MM.1S (cell line): ENCODE measurements around the gene EDC4.

Source experiments
- DNase-seq: peaks from one replicate; pipeline ENCODE4 v3.0.0-alpha.2; 2015
- H2AFZ ChIP-seq: fragments of 300-600 bp; sonication (generic); 2 replicates; pipeline ENCODE4 v1.6.0; 2016; ENCODE audit warnings: antibody characterized with exemption, low read length
- H3F3A ChIP-seq: fragments of 300-600 bp; sonication (generic); 2 replicates; pipeline ENCODE4 v1.6.1; 2016; ENCODE audit warnings: mild to moderate bottlenecking, antibody characterized with exemption, low read length, moderate library complexity, mixed read lengths; ENCODE audit not compliant: insufficient read depth
- H3K27ac ChIP-seq: fragments of 300-600 bp; sonication (generic); 2 replicates; pipeline ENCODE4 v1.5.1; 2016; ENCODE audit warnings: mild to moderate bottlenecking, low read length
- H3K27me3 ChIP-seq: fragments of 300-600 bp; sonication (generic); replicated peaks from 2 replicates; pipeline ENCODE4 v1.6.0; 2016; ENCODE audit warnings: low read length; ENCODE audit not compliant: insufficient read depth
- H3K36me3 ChIP-seq: fragments of 300-600 bp; sonication (generic); replicated peaks from 2 replicates; pipeline ENCODE4 v1.6.1; 2016; ENCODE audit warnings: mild to moderate bottlenecking, low read length, mixed read lengths; ENCODE audit not compliant: insufficient read depth
- H3K4me1 ChIP-seq: fragments of 300-600 bp; sonication (generic); 2 replicates; pipeline ENCODE4 v1.6.1; 2016; ENCODE audit warnings: low read length, mixed read lengths
- H3K4me2 ChIP-seq: fragments of 300-600 bp; sonication (generic); 2 replicates; pipeline ENCODE4 v1.6.0; 2016; ENCODE audit warnings: low read depth, low read length
- H3K4me3 ChIP-seq: fragments of 300-600 bp; sonication (generic); 2 replicates; pipeline ENCODE4 v1.5.1; 2016; ENCODE audit warnings: low read length, mixed read lengths
- H3K79me2 ChIP-seq: fragments of 300-600 bp; sonication (generic); 2 replicates; pipeline ENCODE4 v1.6.1; 2016; ENCODE audit warnings: mixed run types, low read length, mixed read lengths
- H3K9ac ChIP-seq: fragments of 300-600 bp; sonication (generic); 2 replicates; pipeline ENCODE4 v1.6.1; 2016; ENCODE audit warnings: low read length, mixed read lengths
- H3K9me2 ChIP-seq: fragments of 300-600 bp; sonication (generic); replicated peaks from 2 replicates; pipeline ENCODE4 v1.6.1; 2016; ENCODE audit warnings: mild to moderate bottlenecking, low read length, mixed read lengths; ENCODE audit not compliant: insufficient read depth
- H3K9me3 ChIP-seq: fragments of 300-600 bp; sonication (generic); replicated peaks from 2 replicates; pipeline ENCODE4 v1.6.1; 2016; ENCODE audit warnings: mild to moderate bottlenecking, low read length, mixed read lengths; ENCODE audit not compliant: insufficient read depth
- H4K20me1 ChIP-seq: fragments of 300-600 bp; sonication (generic); 2 replicates; pipeline ENCODE4 v1.6.1; 2016; ENCODE audit warnings: mild to moderate bottlenecking, low read length, moderate library complexity, mixed read lengths; ENCODE audit not compliant: insufficient read depth
- CTCF ChIP-seq: fragments of 300-600 bp; sonication (generic); IDR thresholded peaks from 2 replicates; pipeline ENCODE4 v1.5.1; 2016; ENCODE audit warnings: antibody characterized with exemption, low read length, mixed read lengths
- EZH2 ChIP-seq: fragments of 300-600 bp; sonication (generic); optimal IDR thresholded peaks from 2 replicates; pipeline ENCODE3; 2017; ENCODE audit warnings: low read depth, mild to moderate bottlenecking, antibody characterized with exemption, low read length, mixed read lengths
- EZH2phosphoT487 ChIP-seq: fragments of 300-600 bp; sonication (generic); IDR thresholded peaks from 2 replicates; pipeline ENCODE4 v1.6.1; 2018; ENCODE audit warnings: antibody characterized with exemption, low read length

EDC4 gene

GRCh38 chr16:67855789-67856188 is 17.1 kb upstream of the EDC4 start:
- no peaks in the 10 kb centered on the region for H3K4me1 ChIP-seq
- no peaks in the 10 kb centered on the region for H3K9me3 ChIP-seq
- H3K27ac ChIP-seq = no peak overlapping the region
- H3F3A ChIP-seq = no peaks in the 10 kb centered on the region
- no peak for DNase-seq
- H3K27me3 ChIP-seq = no peaks in the 10 kb centered on the region
- H3K36me3 ChIP-seq = no peaks in the 10 kb centered on the region; the same call in 1 of the 2 replicates
- no peaks in the 10 kb centered on the region for H3K9me2 ChIP-seq
- H4K20me1 ChIP-seq = peaks cover 11% of the 10 kb centered on the region; the same call in 1 of the 2 replicates
- H3K79me2 ChIP-seq = peaks cover 95% of the 10 kb centered on the region
- H3K9ac ChIP-seq = no peak overlapping the region
- no peak overlapping the region for H2AFZ ChIP-seq
- TF ChIP-seq CTCF (no peak), EZH2phosphoT487 (no peak), EZH2 (no peak)
- no peak overlapping the region for H3K4me3 ChIP-seq
- H3K4me2 ChIP-seq = no peak overlapping the region

- H3K36me3 ChIP-seq = no peaks in the 10 kb centered on the region; the same call in 1 of the 2 replicates
- H3K79me2 ChIP-seq = peaks cover 95% of the 10 kb centered on the region
- no peaks in the 10 kb centered on the region for H3K27me3 ChIP-seq
- H4K20me1 ChIP-seq = peaks cover 11% of the 10 kb centered on the region; the same call in 1 of the 2 replicates
- no peak overlapping the region for H3K9ac ChIP-seq
- H3K9me3 ChIP-seq = no peaks in the 10 kb centered on the region
- no peak overlapping the region for H3K4me3 ChIP-seq
- no peaks in the 10 kb centered on the region for H3K9me2 ChIP-seq
- TF ChIP-seq CTCF (no peak), EZH2 (no peak), EZH2phosphoT487 (no peak)
- H3K4me1 ChIP-seq = no peaks in the 10 kb centered on the region
- H3K27ac ChIP-seq = no peak overlapping the region
- H3K4me2 ChIP-seq = no peak overlapping the region
- no peaks in the 10 kb centered on the region for H3F3A ChIP-seq
- no peak overlapping the region for H2AFZ ChIP-seq
- no peak for DNase-seq
Observed at GRCh38 chr16:67856927-67857546, 15.8 kb upstream of the EDC4 start.

GRCh38 chr16:67857547-67858233 is 15.2 kb upstream of the EDC4 start:
- H3K27me3 ChIP-seq = no peaks in the 10 kb centered on the region
- peaks cover 11% of the 10 kb centered on the region; the same call in 1 of the 2 replicates for H4K20me1 ChIP-seq
- no peak overlapping the region for H3K9ac ChIP-seq
- no peaks in the 10 kb centered on the region for H3K4me1 ChIP-seq
- H3K4me3 ChIP-seq = no peak overlapping the region
- H2AFZ ChIP-seq = no peak overlapping the region
- no peaks in the 10 kb centered on the region for H3F3A ChIP-seq
- no peaks in the 10 kb centered on the region for H3K9me2 ChIP-seq
- H3K27ac ChIP-seq = no peak overlapping the region
- H3K4me2 ChIP-seq = no peak overlapping the region
- no peak for DNase-seq
- H3K36me3 ChIP-seq = no peaks in the 10 kb centered on the region; the same call in 1 of the 2 replicates
- no peaks in the 10 kb centered on the region for H3K9me3 ChIP-seq
- TF ChIP-seq CTCF = no peak
- TF ChIP-seq EZH2 = no peak
- TF ChIP-seq EZH2phosphoT487 = no peak
- H3K79me2 ChIP-seq = peaks cover 96% of the 10 kb centered on the region
